DMS114 treated with DMSO at 0.1 percent for 48 hours (cell line): ENCODE data around the gene RASA3.
"Not testable (repeated sequence)": the region's sequence is repeated elsewhere in the genome, so short reads cannot be mapped to it uniquely, and the experiment has no call there.

Experiments
- DNase-seq: peaks from one replicate; lab custom pipeline; 2025; ENCODE audit not compliant: unreplicated experiment; lab: John Stamatoyannopoulos, UW

Gene RASA3

DNA sequence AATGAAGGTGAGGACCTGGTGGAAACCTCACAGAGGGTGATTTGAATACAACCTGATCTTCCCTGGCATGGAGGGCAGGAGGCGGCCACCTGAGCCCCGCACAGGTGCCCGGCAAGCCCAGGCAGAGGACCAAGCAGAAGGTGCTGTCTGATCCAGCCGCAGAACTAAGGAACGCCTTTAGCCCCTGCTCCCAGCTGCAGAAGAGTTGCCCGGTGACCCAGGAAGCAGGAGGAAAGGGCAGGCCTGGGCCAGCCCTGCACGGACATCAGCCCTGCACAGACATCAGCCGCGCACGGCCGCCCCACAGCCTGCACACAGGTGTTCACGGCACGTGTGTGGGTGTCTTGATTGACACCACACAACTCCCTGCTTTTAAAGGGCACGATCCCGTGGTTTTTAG, 43.1 kb downstream of the RASA3 start:
- DNase-seq = no peak

GRCh38 chr13:114088863-114089262, 43.6 kb downstream of the RASA3 start:
- no peak for DNase-seq

DNA sequence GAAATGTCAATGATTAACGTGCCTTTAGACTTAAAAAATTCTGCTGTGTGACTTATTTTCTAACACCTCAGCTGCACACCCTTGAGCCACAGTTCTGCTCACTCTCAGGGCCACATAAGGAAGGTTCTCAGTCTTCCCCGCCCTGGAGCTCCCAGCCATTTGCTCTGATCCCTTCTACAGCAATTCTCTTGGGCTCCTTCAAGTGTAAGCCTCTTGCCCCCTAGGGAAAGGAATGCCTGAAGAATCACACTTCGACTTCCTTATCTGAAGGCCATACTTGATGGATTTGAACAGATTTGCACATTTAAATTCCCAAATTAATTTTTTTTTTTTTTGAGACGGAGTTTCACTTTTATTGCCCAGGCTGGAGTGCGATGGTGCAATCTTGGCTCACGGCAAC, 44.2 kb downstream of the RASA3 start:
- no peak for DNase-seq

DNA sequence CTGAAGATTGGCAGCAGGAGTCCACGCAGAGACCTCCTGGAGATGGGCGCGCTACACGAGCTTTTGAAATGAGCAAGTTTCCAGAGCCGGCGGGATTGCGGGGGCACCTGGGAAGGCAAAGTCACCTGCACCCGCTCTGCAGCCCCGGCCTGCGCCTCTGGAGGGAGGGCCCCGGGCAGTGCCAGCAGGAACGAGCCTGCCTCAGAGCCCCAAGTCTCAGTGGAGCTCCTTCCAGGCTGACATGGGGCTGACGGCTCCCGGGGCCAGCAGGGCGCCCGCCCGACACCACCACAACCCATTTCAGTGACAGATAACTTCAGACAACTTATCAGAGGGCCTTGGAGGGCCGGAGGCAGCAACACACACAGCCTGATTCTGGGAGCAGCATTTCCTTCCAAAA, 45.0 kb downstream of the RASA3 start:
- no peak for DNase-seq

GRCh38 chr13:114082849-114083645, 49.4 kb downstream of the RASA3 start:
- DNase-seq = no peak

DNA sequence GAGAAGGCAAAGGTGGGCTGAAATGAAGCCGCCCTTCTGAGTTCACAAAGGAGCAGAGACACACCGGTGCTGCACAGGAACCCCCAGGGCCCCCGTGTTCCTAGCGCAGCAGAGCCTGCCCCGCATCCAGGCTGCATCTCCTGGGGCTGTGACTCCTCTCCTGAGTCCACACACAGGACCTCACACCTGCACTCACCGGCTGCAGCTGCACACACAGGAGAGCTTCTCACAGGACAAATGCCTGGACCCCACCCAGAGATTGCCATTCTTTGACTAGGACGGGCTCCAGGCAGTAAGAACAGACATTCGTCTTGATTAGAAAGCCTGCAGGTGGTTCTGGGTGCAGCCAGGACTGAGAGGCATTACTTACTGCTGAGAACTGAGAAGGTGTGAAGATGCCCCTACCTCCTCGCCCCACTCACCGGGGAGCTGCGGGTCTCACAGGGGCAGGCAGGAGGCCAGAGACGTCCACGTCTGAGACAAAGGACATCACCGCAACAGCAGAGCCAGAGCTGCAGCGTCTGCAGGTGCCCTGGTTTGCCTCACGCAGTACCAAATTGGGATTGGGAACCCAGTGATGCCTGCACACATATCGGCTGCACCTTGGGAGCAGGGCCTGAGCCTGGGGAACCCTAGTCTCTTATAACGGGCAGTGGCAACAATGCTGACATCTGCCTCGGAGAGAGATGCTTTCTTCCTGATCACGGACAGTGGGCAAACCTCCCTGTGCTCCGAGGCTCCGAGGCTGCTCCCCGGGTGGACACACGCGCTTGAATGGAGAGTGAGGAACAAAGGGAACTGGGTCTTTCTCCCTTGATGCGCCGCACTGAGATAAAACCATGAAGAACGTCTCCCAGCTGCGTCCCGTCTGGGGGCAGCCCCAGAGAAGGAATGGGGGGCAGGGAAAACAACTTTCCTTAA, 50.4 kb downstream of the RASA3 start:
- DNase-seq = no peak

DNA sequence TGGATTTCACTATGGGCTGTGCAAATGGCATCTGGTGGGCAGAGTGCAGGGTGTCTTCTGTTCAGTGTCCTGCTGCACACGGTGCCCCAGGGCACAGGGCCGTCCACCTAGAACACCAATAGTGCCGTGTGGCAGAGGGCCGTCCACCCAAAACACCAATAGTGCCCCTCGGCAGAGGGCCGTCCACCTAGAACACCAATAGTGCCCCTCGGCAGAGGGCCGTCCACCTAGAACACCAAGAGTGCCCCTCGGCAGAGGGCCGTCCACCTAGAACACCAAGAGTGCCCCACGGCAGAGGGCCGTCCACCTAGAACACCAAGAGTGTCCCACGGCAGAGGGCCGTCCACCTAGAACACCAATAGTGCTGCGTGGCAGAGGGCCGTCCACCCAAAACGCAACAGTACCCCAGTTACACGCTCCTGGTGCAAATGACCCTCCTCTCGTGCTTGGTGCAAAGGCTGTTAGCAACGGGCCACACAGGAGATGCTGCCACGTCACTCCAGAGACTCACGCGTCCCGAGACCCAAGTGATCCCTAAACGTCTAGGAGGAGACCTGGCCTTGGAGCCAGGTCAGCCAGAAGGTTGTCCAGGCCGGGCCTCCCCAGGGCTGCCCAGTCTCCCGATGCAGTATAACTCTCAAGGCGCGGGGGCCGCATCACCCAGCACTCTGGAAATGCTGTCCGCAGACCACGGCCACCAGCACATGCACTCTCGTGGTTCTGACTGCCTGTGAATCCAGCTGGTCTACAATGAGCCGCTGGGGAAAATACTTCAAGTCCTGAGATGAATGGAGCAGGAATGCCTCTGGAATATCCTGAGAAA, 51.5 kb downstream of the RASA3 start:
- no peak for DNase-seq

- no peak for DNase-seq
These were observed 52.6 kb downstream of the RASA3 start for GRCh38 chr13:114079601-114080536.

GRCh38 chr13:114078461-114079451, 53.7 kb downstream of the RASA3 start:
- no peak for DNase-seq

- DNase-seq = no peak
These were observed 54.5 kb downstream of the RASA3 start for GRCh38 chr13:114077933-114078325.

GRCh38 chr13:114077099-114077932, 55.1 kb downstream of the RASA3 start:
- no peak for DNase-seq

DNA sequence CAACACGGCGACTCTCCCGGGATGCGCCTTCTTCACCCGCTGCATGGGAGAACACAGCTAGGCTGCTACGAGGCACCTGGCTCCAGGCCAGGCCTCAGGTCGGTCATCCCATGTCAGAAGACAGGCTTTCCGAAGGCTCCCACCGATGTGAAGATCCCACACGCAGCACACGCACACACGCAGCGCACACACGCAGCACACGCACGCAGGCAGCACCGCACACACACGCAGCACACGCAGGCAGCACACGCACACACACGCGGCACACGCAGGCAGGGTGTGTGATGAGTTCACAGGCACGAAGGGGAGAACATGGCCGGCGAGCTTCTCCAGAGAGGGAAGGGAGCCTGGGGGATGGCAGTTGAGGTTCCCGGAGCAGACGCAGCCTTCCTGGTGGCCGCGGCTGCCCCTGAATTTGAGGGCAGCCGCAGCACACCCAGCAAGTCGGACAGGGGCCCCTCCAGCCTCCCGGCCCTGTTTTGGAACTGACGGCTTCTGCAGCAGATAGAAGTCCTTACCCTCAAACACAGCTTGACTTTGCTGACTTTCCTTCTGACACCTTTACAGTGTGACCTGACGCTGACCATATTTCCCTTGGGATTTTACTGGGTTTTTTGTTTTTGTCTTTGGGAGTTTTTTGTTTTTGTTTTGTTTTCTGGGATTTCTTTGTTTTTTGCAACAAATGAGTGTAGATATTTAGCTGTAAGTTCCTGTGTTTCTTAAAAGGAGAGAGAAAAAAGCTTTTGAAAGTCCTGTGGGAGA, 55.9 kb downstream of the RASA3 start:
- no peak for DNase-seq

GRCh38 chr13:114075811-114076210, 56.6 kb downstream of the RASA3 start:
- DNase-seq = not testable (repeated sequence)

DNA sequence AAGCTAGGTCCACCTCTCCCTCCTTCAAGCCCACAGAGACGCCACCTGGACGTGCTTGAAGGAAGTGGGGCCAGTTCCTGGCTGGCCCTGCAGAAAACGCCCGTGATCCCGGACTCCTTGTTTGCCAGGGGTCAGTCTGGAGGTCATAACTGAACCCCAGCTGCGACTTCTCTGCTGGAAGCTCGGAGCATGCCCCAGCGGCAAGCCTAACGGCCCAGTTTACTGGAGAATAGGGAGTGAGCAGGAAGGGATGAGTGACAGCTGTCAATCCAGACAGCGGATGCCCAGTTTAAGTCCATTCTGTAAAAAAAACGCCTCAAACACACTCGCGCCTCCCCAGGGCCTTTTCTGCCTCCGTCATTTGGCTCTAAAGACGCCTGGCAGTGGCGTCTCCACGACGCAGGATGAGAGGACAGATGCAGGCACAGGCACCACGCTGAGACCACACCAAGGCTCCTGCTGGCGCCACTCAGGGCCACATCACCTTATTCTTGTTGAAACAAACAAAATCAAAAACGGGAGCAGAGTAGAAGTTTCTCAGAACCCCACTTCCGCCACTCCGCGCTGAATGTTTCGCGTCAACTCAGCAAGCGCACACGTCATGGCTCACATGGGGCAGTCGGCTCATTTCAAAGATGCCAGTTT, 57.6 kb downstream of the RASA3 start:
- DNase-seq = no peak

GRCh38 chr13:114073881-114074612, 58.4 kb downstream of the RASA3 start:
- DNase-seq = no peak

DNA sequence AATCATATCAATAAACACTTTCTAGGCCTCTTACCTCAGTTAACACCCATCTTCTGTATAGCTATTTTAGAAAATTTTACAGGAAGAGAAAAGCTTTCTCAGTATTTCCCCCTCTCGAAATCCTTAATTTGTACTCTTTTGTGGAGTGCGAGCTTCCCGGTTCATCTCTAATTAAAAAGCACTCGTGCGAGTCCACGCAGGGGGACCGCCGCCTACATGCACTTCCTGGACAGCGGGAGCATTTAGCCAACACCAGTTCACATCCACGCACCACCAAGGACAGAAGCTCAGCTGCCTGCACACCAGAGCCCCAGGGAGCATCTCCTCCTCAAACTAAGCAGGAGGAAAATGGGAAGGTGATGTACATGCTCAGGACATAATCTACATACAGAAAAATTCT, 60.0 kb downstream of the RASA3 start:
- DNase-seq = no peak
